ENCODE results near the gene SPATA1.

- TF ChIP-seq POLR2AphosphoS5 (IDR thresholded peaks at IDR 0.05) (no peak), POLR2A (IDR thresholded peaks at IDR 0.05) (no peak), CTCF (IDR thresholded peaks at IDR 0.05) (no peak)
Measured at GRCh38 chr1:84573481-84573966, 67.3 kb downstream of the SPATA1 start.
